ENCODE results near the gene GLI3. TPM values are rescaled to one million over a fixed set of nuclear protein-coding genes. Genes with fewer than 3 reads are reported as not detected.

The GLI3 gene
- polyA plus RNA-seq, 2 of the 4 experiments (the other 2 are of a cell fraction): 0.09 TPM; not detected in 1

DNA sequence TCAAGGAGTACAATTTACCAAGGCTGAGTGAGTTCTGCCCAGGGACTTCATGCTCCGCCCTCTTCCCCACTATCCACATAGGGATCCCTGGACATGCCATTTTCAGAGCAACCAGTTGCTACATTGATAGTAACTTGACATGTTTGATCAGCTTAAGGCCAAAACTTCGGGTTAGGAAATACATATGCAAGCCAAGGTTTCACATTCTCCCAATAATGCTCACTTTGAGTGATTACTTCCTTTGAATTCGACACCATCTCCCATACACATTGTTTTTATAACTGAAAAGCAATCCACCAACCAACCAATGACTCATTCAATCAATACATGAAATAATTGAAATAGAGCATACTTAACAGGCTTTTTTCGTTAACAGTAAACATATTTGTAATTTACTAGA, 137.9 kb downstream of the GLI3 start:
- FAIRE-seq (no peak), DNase-seq (ENCODE audit: low read depth in 1 of 2, low spot score in 1 of 2) (no peak), ATAC-seq (no peak)
- CTCF ChIA-PET: no interaction called here
- POLR2A ChIA-PET: no interaction called here
- Histone ChIP-seq H3K4me2 (no peak overlapping the region), H3K4me1 (no peaks in the 10 kb centered on the region), H3K27ac (no peak overlapping the region), H3K9me3 (no peaks in the 10 kb centered on the region), H3K4me3 (no peak overlapping the region)
- no peak for TF ChIP-seq TP53 (CRISPR knock-in tag; IDR thresholded peaks at IDR 0.05)
- TF ChIP-seq HEYL (CRISPR knock-in tag; IDR thresholded peaks at IDR 0.05): no peak
- no peak for TF ChIP-seq KDM1A (IDR thresholded peaks at IDR 0.05; ENCODE audit: low read depth)
- TF ChIP-seq, protein P1, sequence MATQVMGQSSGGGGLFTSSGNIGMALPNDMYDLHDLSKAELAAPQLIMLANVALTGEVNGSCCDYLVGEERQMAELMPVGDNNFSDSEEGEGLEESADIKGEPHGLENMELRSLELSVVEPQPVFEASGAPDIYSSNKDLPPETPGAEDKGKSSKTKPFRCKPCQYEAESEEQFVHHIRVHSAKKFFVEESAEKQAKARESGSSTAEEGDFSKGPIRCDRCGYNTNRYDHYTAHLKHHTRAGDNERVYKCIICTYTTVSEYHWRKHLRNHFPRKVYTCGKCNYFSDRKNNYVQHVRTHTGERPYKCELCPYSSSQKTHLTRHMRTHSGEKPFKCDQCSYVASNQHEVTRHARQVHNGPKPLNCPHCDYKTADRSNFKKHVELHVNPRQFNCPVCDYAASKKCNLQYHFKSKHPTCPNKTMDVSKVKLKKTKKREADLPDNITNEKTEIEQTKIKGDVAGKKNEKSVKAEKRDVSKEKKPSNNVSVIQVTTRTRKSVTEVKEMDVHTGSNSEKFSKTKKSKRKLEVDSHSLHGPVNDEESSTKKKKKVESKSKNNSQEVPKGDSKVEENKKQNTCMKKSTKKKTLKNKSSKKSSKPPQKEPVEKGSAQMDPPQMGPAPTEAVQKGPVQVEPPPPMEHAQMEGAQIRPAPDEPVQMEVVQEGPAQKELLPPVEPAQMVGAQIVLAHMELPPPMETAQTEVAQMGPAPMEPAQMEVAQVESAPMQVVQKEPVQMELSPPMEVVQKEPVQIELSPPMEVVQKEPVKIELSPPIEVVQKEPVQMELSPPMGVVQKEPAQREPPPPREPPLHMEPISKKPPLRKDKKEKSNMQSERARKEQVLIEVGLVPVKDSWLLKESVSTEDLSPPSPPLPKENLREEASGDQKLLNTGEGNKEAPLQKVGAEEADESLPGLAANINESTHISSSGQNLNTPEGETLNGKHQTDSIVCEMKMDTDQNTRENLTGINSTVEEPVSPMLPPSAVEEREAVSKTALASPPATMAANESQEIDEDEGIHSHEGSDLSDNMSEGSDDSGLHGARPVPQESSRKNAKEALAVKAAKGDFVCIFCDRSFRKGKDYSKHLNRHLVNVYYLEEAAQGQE (IDR thresholded peaks at IDR 0.05): no peak
- 15% methylated on average over 4 of the region's 4 CpGs for WGBS (ENCODE audit: missing lambda C conversion rate)

DNA sequence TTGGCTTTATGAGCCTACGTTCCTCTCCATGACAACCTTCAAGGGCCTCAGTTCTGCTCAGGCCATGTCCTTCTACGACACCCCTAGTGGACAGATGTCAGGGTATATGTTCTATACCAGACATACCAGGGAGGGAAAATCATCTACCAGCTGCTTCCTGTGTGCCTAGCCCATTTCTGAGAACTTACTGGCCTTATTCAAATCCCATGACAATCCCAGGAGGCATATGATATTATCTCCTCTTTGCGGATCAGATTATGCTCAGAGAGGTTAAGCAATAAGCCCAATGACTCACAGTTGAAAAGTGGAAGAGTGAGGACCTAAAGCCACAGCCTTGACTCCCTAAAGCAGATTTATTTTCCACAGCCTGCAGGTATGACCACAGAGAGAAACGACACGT, 139.3 kb downstream of the GLI3 start:
- FAIRE-seq: no peak
- DNase-seq (ENCODE audit: low read depth in 1 of 2, low spot score in 1 of 2): peak in 1 of 2 experiments; percentile 11
- H3K4me3 ChIP-seq: no peak overlapping the region
- TF ChIP-seq POLR2A (IDR thresholded peaks at IDR 0.05; ENCODE audit: low read length) (no peak), HEYL (CRISPR knock-in tag; IDR thresholded peaks at IDR 0.05) (no peak), RCOR1 (IDR thresholded peaks at IDR 0.05; ENCODE audit: low read depth, low read length) (no peak), GATA3 (IDR thresholded peaks at IDR 0.05; ENCODE audit: borderline replicate concordance) (no peak), BHLHE40 (IDR thresholded peaks at IDR 0.05; ENCODE audit: low read depth, low read length) (no peak), MAZ (IDR thresholded peaks at IDR 0.05; ENCODE audit: borderline replicate concordance, low read depth, low read length) (no peak), HOXB13 (CRISPR knock-in tag; IDR thresholded peaks at IDR 0.05; ENCODE audit: low read depth) (no peak), RFX5 (IDR thresholded peaks at IDR 0.05) (no peak), CEBPB (IDR thresholded peaks at IDR 0.05) (no peak), FOXS1 (CRISPR knock-in tag; IDR thresholded peaks at IDR 0.05) (no peak), EHMT2 (IDR thresholded peaks at IDR 0.05; ENCODE audit: low read depth) (no peak), HDAC2 (IDR thresholded peaks at IDR 0.05) (no peak)
- TF ChIP-seq, protein P2, sequence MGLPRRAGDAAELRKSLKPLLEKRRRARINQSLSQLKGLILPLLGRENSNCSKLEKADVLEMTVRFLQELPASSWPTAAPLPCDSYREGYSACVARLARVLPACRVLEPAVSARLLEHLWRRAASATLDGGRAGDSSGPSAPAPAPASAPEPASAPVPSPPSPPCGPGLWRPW (IDR thresholded peaks at IDR 0.05): no peak
- TF ChIP-seq, protein P3, sequence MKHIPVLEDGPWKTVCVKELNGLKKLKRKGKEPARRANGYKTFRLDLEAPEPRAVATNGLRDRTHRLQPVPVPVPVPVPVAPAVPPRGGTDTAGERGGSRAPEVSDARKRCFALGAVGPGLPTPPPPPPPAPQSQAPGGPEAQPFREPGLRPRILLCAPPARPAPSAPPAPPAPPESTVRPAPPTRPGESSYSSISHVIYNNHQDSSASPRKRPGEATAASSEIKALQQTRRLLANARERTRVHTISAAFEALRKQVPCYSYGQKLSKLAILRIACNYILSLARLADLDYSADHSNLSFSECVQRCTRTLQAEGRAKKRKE (CRISPR knock-in tag; IDR thresholded peaks at IDR 0.05; ENCODE audit: low read depth): no peak
- TF ChIP-seq, protein P4, sequence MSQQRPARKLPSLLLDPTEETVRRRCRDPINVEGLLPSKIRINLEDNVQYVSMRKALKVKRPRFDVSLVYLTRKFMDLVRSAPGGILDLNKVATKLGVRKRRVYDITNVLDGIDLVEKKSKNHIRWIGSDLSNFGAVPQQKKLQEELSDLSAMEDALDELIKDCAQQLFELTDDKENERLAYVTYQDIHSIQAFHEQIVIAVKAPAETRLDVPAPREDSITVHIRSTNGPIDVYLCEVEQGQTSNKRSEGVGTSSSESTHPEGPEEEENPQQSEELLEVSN (IDR thresholded peaks at IDR 0.05; ENCODE audit: borderline replicate concordance, low read depth): no peak
- TF ChIP-seq, protein P5, sequence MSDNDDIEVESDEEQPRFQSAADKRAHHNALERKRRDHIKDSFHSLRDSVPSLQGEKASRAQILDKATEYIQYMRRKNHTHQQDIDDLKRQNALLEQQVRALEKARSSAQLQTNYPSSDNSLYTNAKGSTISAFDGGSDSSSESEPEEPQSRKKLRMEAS (IDR thresholded peaks at IDR 0.05): no peak
- 31% methylated on average over 5 of the region's 5 CpGs for WGBS (ENCODE audit: missing lambda C conversion rate)
- no peaks in the 10 kb centered on the region for H3K4me1 ChIP-seq
- no peak overlapping the region for H3K4me2 ChIP-seq
- CTCF ChIA-PET: no interaction called here
- no peak overlapping the region for H3K27ac ChIP-seq
- POLR2A ChIA-PET: no interaction called here
- peak; percentile 75 to 78; a peak in 4 of 6 replicates for ATAC-seq
- no peaks in the 10 kb centered on the region for H3K9me3 ChIP-seq
